GM12878 (cell line): ENCODE data around the gene FIZ1. TPM values are rescaled to one million over a fixed set of nuclear protein-coding genes. Genes with fewer than 3 reads are reported as not detected.

Source experiments
- ATAC-seq: fragments of 200-7000 bp; cut with Tn5 transposase; 3 replicates; pipeline ENCODE4 v1.9.1; 2020; ENCODE audit warnings: mild to moderate bottlenecking, moderate library complexity
- BruUV-seq: library from RNA; stranded (reverse); fragments of 400-500 nt; replicated peaks from 2 replicates; lab custom pipeline; 2021; lab: Mats Ljungman, UMichigan
- CTCF ChIA-PET: fragments of 300-600 bp; sonication (Branson Sonifier 250); formaldehyde crosslinking; extraction: SDS; loops from one replicate; lab custom pipeline; 2021; ENCODE audit warnings: inconsistent platforms; lab: Yijun Ruan, JAX
- POLR2A ChIA-PET: fragments of 350-600 bp; formaldehyde crosslinking; extraction: SDS; loops from one replicate; lab custom pipeline; 2021; ENCODE audit warnings: inconsistent platforms; lab: Charles Lee
- RAD21 ChIA-PET: fragments of 300-600 bp; sonication (Branson Sonifier 250); formaldehyde crosslinking; loops from one replicate; lab custom pipeline; 2023; ENCODE audit warnings: antibody characterized with exemption; ENCODE audit not compliant: unreplicated experiment; lab: Charles Lee
- SMC1A ChIA-PET: fragments of 300-600 bp; sonication (Branson Sonifier 250); formaldehyde crosslinking; loops from one replicate; lab custom pipeline; 2023; ENCODE audit not compliant: unreplicated experiment, uncharacterized antibody; lab: Charles Lee
- DNase-seq: peaks from one replicate; pipeline ENCODE4 v3.0.0-alpha.2; 2011; ENCODE audit warnings: low read depth, low spot score
- FAIRE-seq: peaks from 3 replicates; lab custom pipeline; 2011; peaks lifted over from hg19 to GRCh38; lab: Jason Lieb, UNC
- H2AFZ ChIP-seq: 2 replicates; pipeline ENCODE4 v1.6.0; 2011; ENCODE audit warnings: low read depth, low read length, control low read depth; ENCODE audit not compliant: control insufficient read depth
- H3K27ac ChIP-seq: 2 replicates; pipeline ENCODE4 v1.5.1; 2011; ENCODE audit warnings: control low read depth; ENCODE audit not compliant: control insufficient read depth, insufficient read depth
- H3K27me3 ChIP-seq, 2 experiments: replicated peaks in 1 of 2; 2 replicates each; pipeline versions ENCODE4 v1.6.0 to v1.6.1; 2011; ENCODE audit warnings: low read length in 1 of 2; ENCODE audit not compliant: control insufficient read depth in 2 of 2, insufficient read depth in 2 of 2
- H3K36me3 ChIP-seq, 2 experiments: 2 replicates each; pipeline ENCODE4 v1.5.1; 2011; ENCODE audit warnings: low read length in 1 of 2; ENCODE audit not compliant: control insufficient read depth in 2 of 2, insufficient read depth in 2 of 2
- H3K4me1 ChIP-seq: 2 replicates; pipeline ENCODE4 v1.6.1; 2011; ENCODE audit warnings: mild to moderate bottlenecking, low read length, moderate library complexity, mixed read lengths; ENCODE audit not compliant: control insufficient read depth, insufficient read depth
- H3K4me2 ChIP-seq: 2 replicates; pipeline ENCODE4 v1.6.0; 2011; ENCODE audit warnings: control low read depth; ENCODE audit not compliant: control insufficient read depth, insufficient read depth
- H3K4me3 ChIP-seq: fragments of 200-600 bp; sonication (generic); 2 replicates; pipeline ENCODE4 v1.5.1; 2016
- H3K79me2 ChIP-seq: 2 replicates; pipeline ENCODE4 v1.6.0; 2011; ENCODE audit warnings: low read length; ENCODE audit not compliant: control insufficient read depth, insufficient read depth
- H3K9ac ChIP-seq: 2 replicates; pipeline ENCODE4 v1.8.0; 2011; ENCODE audit warnings: low read length, control low read depth, mixed read lengths; ENCODE audit not compliant: control insufficient read depth, insufficient read depth
- H3K9me3 ChIP-seq: replicated peaks from 3 replicates; pipeline ENCODE4 v1.5.1; 2011; ENCODE audit warnings: mild to moderate bottlenecking, low read length; ENCODE audit not compliant: control insufficient read depth, insufficient read depth
- H4K20me1 ChIP-seq: 2 replicates; pipeline ENCODE4 v1.6.0; 2011; ENCODE audit not compliant: control insufficient read depth, insufficient read depth
- BHLHE40 ChIP-seq, 2 experiments: fragments of 450-650 bp in 1 of 2; IDR thresholded peaks; 2 replicates each; pipeline ENCODE4 v1.6.1; 2011 to 2017; ENCODE audit warnings: low read depth in 2 of 2, borderline replicate concordance in 1 of 2, improper control_type of control experiment in 1 of 2, low read length in 1 of 2, mild to moderate bottlenecking in 1 of 2
- CBFB ChIP-seq: IDR thresholded peaks from 2 replicates; pipeline ENCODE4 v1.6.1; 2016; ENCODE audit warnings: antibody characterized with exemption, low read depth
- ESRRA ChIP-seq: IDR thresholded peaks from 2 replicates; pipeline ENCODE4 v1.6.1; 2012; ENCODE audit warnings: mild to moderate bottlenecking, low read length, improper control_type of control experiment
- KAT2A ChIP-seq: conservative IDR thresholded peaks from 2 replicates; pipeline ENCODE4 v1.6.1; 2011; ENCODE audit warnings: low read depth, low read length; ENCODE audit not compliant: control insufficient read depth
- MTA2 ChIP-seq: fragments of 450-650 bp; IDR thresholded peaks from 2 replicates; pipeline ENCODE4 v1.6.1; 2016; ENCODE audit warnings: low read depth, mild to moderate bottlenecking, moderate library complexity
- MTA3 ChIP-seq: IDR thresholded peaks from 2 replicates; pipeline ENCODE4 v1.6.1; 2012; ENCODE audit warnings: low read length, inconsistent platforms, borderline replicate concordance
- NR2F1 ChIP-seq: fragments of 450-650 bp; conservative IDR thresholded peaks from 2 replicates; pipeline ENCODE4 v1.6.1; 2017; ENCODE audit warnings: mild to moderate bottlenecking
- RB1 ChIP-seq: fragments of 450-650 bp; formaldehyde crosslinking; IDR thresholded peaks from 2 replicates; pipeline ENCODE4 v1.6.1; 2017; ENCODE audit warnings: mild to moderate bottlenecking, borderline replicate concordance
- SMAD1 ChIP-seq: fragments of 450-650 bp; IDR thresholded peaks from 2 replicates; pipeline ENCODE4 v1.6.1; 2018; ENCODE audit warnings: mild to moderate bottlenecking, low read depth; ENCODE audit not compliant: partially characterized antibody
- SMAD5 ChIP-seq: IDR thresholded peaks from 2 replicates; pipeline ENCODE4 v1.6.1; 2016; ENCODE audit warnings: antibody characterized with exemption, low read depth
- TARDBP ChIP-seq: IDR thresholded peaks from 2 replicates; pipeline ENCODE4 v1.6.1; 2016; ENCODE audit warnings: borderline replicate concordance
- ZNF687 ChIP-seq: fragments of 450-650 bp; IDR thresholded peaks from 2 replicates; pipeline ENCODE4 v1.6.1; 2017; ENCODE audit warnings: mild to moderate bottlenecking, moderate library complexity
- WGBS: methylation state at CpG from one replicate; pipeline ENCODE4 v1.1.6; 2016; ENCODE audit warnings: low lambda C conversion rate; ENCODE audit not compliant: insufficient replicate concordance, insufficient coverage; ENCODE audit errors: missing lambda C conversion rate; 5-methylcytosine and 5-hydroxymethylcytosine counted together
- in situ Hi-C: fragments of 300-500 bp; cut with MboI; formaldehyde crosslinking; loops from 9 replicates; pipeline ENCODE4 v1.14.3; 2018; ENCODE audit warnings: mixed read lengths
- intact Hi-C: fragments of 100-400 bp; cut with micrococcal nuclease; formaldehyde crosslinking; loops from one replicate; pipeline ENCODE4 v1.14.2; 2022; ENCODE audit not compliant: unreplicated experiment
- polyA plus RNA-seq, 11 experiments: library from polyadenylated mRNA; depleted of rRNA in 4 of 11; unstranded in 6 of 11; stranded (reverse) in 5 of 11; fragments of >200 nt; fragmentation: Nextera tagmentation in 4 of 11; fragmentation: Illumina TruSeq in 1 of 11; extraction: Ambion mirVana in 4 of 11; extraction: Trizol in 1 of 11; gene quantifications; 1 replicate in 1 of 11; 2 replicates in 10 of 11; pipeline versions ENCODE4 v1.2.1 to v1.2.3, GENCODE V29; 2011 to 2016; ENCODE audit warnings: inconsistent platforms in 2 of 11, missing spikeins in 2 of 11, low read depth in 1 of 11
- total RNA-seq, 4 experiments: library from RNA; depleted of rRNA in 3 of 4; stranded (reverse); fragments of >200 nt in 3 of 4; fragmentation: Illumina TruSeq in 1 of 4; extraction: Trizol in 1 of 4; gene quantifications; 2 replicates each; pipeline versions ENCODE4 v1.2.1 to v1.2.3, GENCODE V29; 2013 to 2021

The FIZ1 gene
- total and polyA plus RNA-seq, 10 of the 15 experiments (the other 5 are each of a cell fraction or from before 2014, with no cell fraction given) = 0.60 to 16.8 (median 4.2) TPM

- Histone ChIP-seq H3K27me3 (peaks cover 1 to 7% of the 10 kb centered on the region in 2 experiments; a peak in 3 of 4 replicates), H3K4me2 (no peak overlapping the region), H2AFZ (no peak overlapping the region), H3K4me1 (no peaks in the 10 kb centered on the region), H3K4me3 (no peak overlapping the region), H3K9me3 (no peaks in the 10 kb centered on the region), H4K20me1 (no peaks in the 10 kb centered on the region), H3K9ac (no peak overlapping the region), H3K79me2 (no peaks in the 10 kb centered on the region), H3K36me3 (no peaks in the 10 kb centered on the region), H3K27ac (no peak overlapping the region)
- TF ChIP-seq RB1 (no peak), NR2F1 (0 out of 2 replicates have a peak, but pooled peaks have one; percentile 43), CBFB (no peak)
- no peak for DNase-seq
- RAD21 ChIA-PET = no interaction called here
- WGBS = 4% methylated on average over 36 of the region's 36 CpGs
- ATAC-seq = peak; percentile 48
- FAIRE-seq = no peak
- CTCF ChIA-PET = interaction anchor here (0.6 to 0.9 kb wide), 2 partner anchors 25 to 82 kb away, joined by 3 read pairs; no protein-coding TSS in a partner anchor
- in situ Hi-C loops = no loop called here
- BruUV-seq = no TSS peak
- POLR2A ChIA-PET = no interaction called here
- intact Hi-C loops = no loop called here
- SMC1A ChIA-PET = no interaction called here
Measured at GRCh38 chr19:55549500-55550320, 49.6 kb downstream of the FIZ1 start.

GRCh38 chr19:55546822-55547614 lies 52.3 kb downstream of the FIZ1 start:
- H4K20me1 ChIP-seq = no peaks in the 10 kb centered on the region
- SMC1A ChIA-PET = no interaction called here
- RAD21 ChIA-PET = interaction anchor here (0.6 to 0.7 kb wide), 3 partner anchors 25 to 71 kb away, joined by 3 to 6 read pairs (median 3); no protein-coding TSS in a partner anchor
- POLR2A ChIA-PET = no interaction called here
- no peaks in the 10 kb centered on the region for H3K9me3 ChIP-seq
- CTCF ChIA-PET = no interaction called here
- no peak overlapping the region for H2AFZ ChIP-seq
- H3K4me1 ChIP-seq = no peaks in the 10 kb centered on the region
- ATAC-seq (no peak), FAIRE-seq (no peak), DNase-seq (no peak)
- H3K9ac ChIP-seq = no peak overlapping the region
- in situ Hi-C loops (no loop called here), intact Hi-C loops (no loop called here)
- no peak overlapping the region for H3K27ac ChIP-seq
- no peak overlapping the region for H3K4me3 ChIP-seq
- no peak overlapping the region for H3K4me2 ChIP-seq
- 29% methylated on average over 17 of the region's 17 CpGs for WGBS
- BruUV-seq = no TSS peak
- no peaks in the 10 kb centered on the region for H3K79me2 ChIP-seq
- H3K27me3 ChIP-seq = peaks cover 1 to 7% of the 10 kb centered on the region in 2 experiments; a peak in 3 of 4 replicates
- no peaks in the 10 kb centered on the region for H3K36me3 ChIP-seq
- TF ChIP-seq KAT2A = no peak
- no peak for TF ChIP-seq ESRRA
- no peak for TF ChIP-seq BHLHE40 (IDR thresholded peaks at IDR 0.05; ENCODE audit: borderline replicate concordance in 1 of 2, low read depth in 2 of 2, low read length in 1 of 2)
- no peak for TF ChIP-seq SMAD1
- TF ChIP-seq MTA2 = no peak
- TF ChIP-seq MTA3 = no peak
- no peak for TF ChIP-seq ZNF687
- TF ChIP-seq TARDBP = no peak
- no peak for TF ChIP-seq SMAD5
